Measurements from ENCODE around the gene EYA2.

- TF ChIP-seq EZH2phosphoT487 (IDR thresholded peaks at IDR 0.05; ENCODE audit: borderline replicate concordance, low read length) (no peak), EZH2 (IDR thresholded peaks at IDR 0.05; ENCODE audit: low read length, unreplicated experiment) (no peak), CTCF (conservative IDR thresholded peaks at IDR 0.05; ENCODE audit: low read depth, low read length) (no peak)
Observed at GRCh38 chr20:47031821-47032220, 137.2 kb downstream of the EYA2 start.
